Measurements from ENCODE around the gene UBL7. TPM values are rescaled to one million over a fixed set of nuclear protein-coding genes. Genes with fewer than 3 reads are reported as not detected.

UBL7 gene
- total and polyA plus RNA-seq, 10 of the 15 experiments (the other 5 are each of a cell fraction or from before 2014, with no cell fraction given): 25.9 to 145 (median 90.1) TPM

GRCh38 chr15:74411686-74412085 is 49.3 kb downstream of the UBL7 start:
- no TSS peak for BruUV-seq (replicated peaks)
- Histone ChIP-seq H4K20me1 (ENCODE audit: control insufficient read depth, insufficient read depth) (0 out of 2 replicates have a peak, but pooled peaks cover 7% of the 10 kb centered on the region), H3K9ac (ENCODE audit: control insufficient read depth, insufficient read depth, low read length) (no peak overlapping the region), H3K4me3 (no peak overlapping the region), H3K27me3 (replicated peaks in 1 of 2; ENCODE audit: control insufficient read depth in 2 of 2, insufficient read depth in 2 of 2, low read length in 1 of 2) (no peaks in the 10 kb centered on the region), H3K79me2 (ENCODE audit: control insufficient read depth, insufficient read depth, low read length) (peaks cover 21% of the 10 kb centered on the region), H3K4me1 (ENCODE audit: control insufficient read depth, insufficient read depth, low read length) (peaks cover 14% of the 10 kb centered on the region), H2AFZ (ENCODE audit: control insufficient read depth, low read depth, low read length) (no peak overlapping the region), H3K4me2 (ENCODE audit: control insufficient read depth, insufficient read depth) (no peak overlapping the region), H3K9me3 (replicated peaks; ENCODE audit: control insufficient read depth, insufficient read depth, low read length) (no peaks in the 10 kb centered on the region), H3K36me3 (ENCODE audit: control insufficient read depth in 2 of 2, insufficient read depth in 2 of 2, low read length in 1 of 2) (peaks cover 48 to 64% of the 10 kb centered on the region in 2 experiments), H3K27ac (ENCODE audit: control insufficient read depth, insufficient read depth) (no peak overlapping the region)
- TF ChIP-seq ZNF687 (IDR thresholded peaks at IDR 0.05): no peak
- peak; percentile 57 for TF ChIP-seq POLR2A (IDR thresholded peaks at IDR 0.05; ENCODE audit: low read depth, low read length)
- TF ChIP-seq POLR2AphosphoS5 (IDR thresholded peaks at IDR 0.05; ENCODE audit: low read length): peak; percentile 56; the same call in 1 of the 2 replicates
- CTCF ChIA-PET: interaction anchor here (0.6 kb wide), 1 partner anchor 26 kb away, joined by 3 read pairs; no protein-coding TSS in a partner anchor
- RAD21 ChIA-PET (ENCODE audit: unreplicated experiment): no interaction called here
- 69% methylated on average over 12 of the region's 12 CpGs for WGBS (ENCODE audit: insufficient coverage, insufficient replicate concordance, low lambda C conversion rate, missing lambda C conversion rate)
- DNase-seq (ENCODE audit: low read depth, low spot score) (no peak), ATAC-seq (no peak), FAIRE-seq (no peak)
- POLR2A ChIA-PET: interaction anchor here (1.6 to 15.4 kb wide), 2 partner anchors 15 to 16 kb away, joined by 4 to 325 read pairs; partner anchors contain the start of gene SEMA7A
- intact Hi-C loops (cut with micrococcal nuclease; ENCODE audit: unreplicated experiment): no loop called here
- in situ Hi-C loops (cut with MboI): no loop called here
- SMC1A ChIA-PET (ENCODE audit: uncharacterized antibody, unreplicated experiment): interaction anchor here (0.9 to 1.4 kb wide), 3 partner anchors 18 to 29 kb away, joined by 3 to 4 read pairs (median 4); no protein-coding TSS in a partner anchor

Measured in GM12878 (cell line).